Spleen (tissue), 11 donors: ENCODE results near the gene ITGB2. TPM values are rescaled to one million over a fixed set of nuclear protein-coding genes. Genes with fewer than 3 reads are reported as not detected.
"Not testable (repeated sequence)": the region's sequence is repeated elsewhere in the genome, so short reads cannot be mapped to it uniquely, and the experiment has no call there.

ENCODE experiments used
- DNase-seq: peaks from one replicate; pipeline ENCODE4 v3.0.0-alpha.2; 2020
- H3K27ac ChIP-seq, 8 donors: fragments of 200-600 bp; sonication (generic) in 7 of 8; 1 replicate in 4 of 8; 2 replicates in 4 of 8; pipeline versions ENCODE4 v1.5.0 to v1.8.0; 2016 to 2021; ENCODE audit warnings: inconsistent platforms in 4 of 8, mild to moderate bottlenecking in 4 of 8, moderate library complexity in 1 of 8
- H3K27me3 ChIP-seq, 7 donors: fragments of 200-600 bp; sonication (generic) in 6 of 7; replicated peaks in 1 of 7; 1 replicate in 4 of 7; 2 replicates in 3 of 7; pipeline versions ENCODE4 v1.5.0 to v1.8.0; 2016 to 2021; ENCODE audit warnings: inconsistent platforms in 3 of 7, mild to moderate bottlenecking in 1 of 7
- H3K36me3 ChIP-seq, 6 donors: fragments of 200-600 bp; sonication (generic) in 5 of 6; 1 replicate in 4 of 6; 2 replicates in 2 of 6; pipeline versions ENCODE4 v1.5.0 to v1.8.0; 2016 to 2021; ENCODE audit warnings: inconsistent platforms in 2 of 6
- H3K4me1 ChIP-seq, 6 donors: fragments of 200-600 bp; sonication (generic) in 5 of 6; 1 replicate in 3 of 6; 2 replicates in 3 of 6; pipeline versions ENCODE4 v1.5.0 to v1.8.0; 2016 to 2021; ENCODE audit warnings: inconsistent platforms in 3 of 6
- H3K4me3 ChIP-seq, 8 donors: fragments of 200-600 bp; sonication (generic) in 7 of 8; 1 replicate in 4 of 8; 2 replicates in 4 of 8; pipeline versions ENCODE4 v1.5.0 to v1.8.0; 2016 to 2021; ENCODE audit warnings: inconsistent platforms in 4 of 8, mild to moderate bottlenecking in 4 of 8, moderate library complexity in 2 of 8
- H3K9me3 ChIP-seq, 8 donors: fragments of 200-600 bp; sonication (generic) in 7 of 8; 1 replicate in 4 of 8; 2 replicates in 4 of 8; pipeline versions ENCODE4 v1.5.0 to v1.8.0; 2016 to 2021; ENCODE audit warnings: inconsistent platforms in 4 of 8
- POLR2A ChIP-seq, 3 donors: fragments of 450-650 bp; IDR thresholded peaks; one replicate each; pipeline ENCODE4 v1.5.1; 2017; ENCODE audit warnings: antibody characterized with exemption in 3 of 3, mild to moderate bottlenecking in 1 of 3
- POLR2AphosphoS5 ChIP-seq, 3 donors: sonication (generic); formaldehyde crosslinking; IDR thresholded peaks; one replicate each; pipeline ENCODE4 v1.5.1; 2017; ENCODE audit warnings: antibody characterized with exemption in 3 of 3
- WGBS, 5 donors: extraction: QIAGEN DNeasy Blood & Tissue Kit in 3 of 5; methylation state at CpG; one replicate each; pipeline versions ENCODE4 v1.1.5 to v1.1.7; 2013 to 2018; 5-methylcytosine and 5-hydroxymethylcytosine counted together
- intact Hi-C: fragments of 100-400 bp; cut with DNase I; formaldehyde crosslinking; loops from one replicate; pipeline ENCODE4 v1.15.0; 2023; ENCODE audit warnings: low total_unique reads
- polyA plus RNA-seq, 3 donors: library from polyadenylated mRNA; stranded (reverse); fragments of 200-250 nt; gene quantifications; one replicate each; pipeline ENCODE4 v1.2.1, GENCODE V29; 2013
- total RNA-seq, 7 donors: library from RNA; depleted of rRNA in 3 of 7; stranded (reverse); fragments of >200 nt in 3 of 7; fragmentation: NEBNext Ultra II Directional in 4 of 7; extraction: Animal tissue kit (Norgen Biotek cat#: 25700) in 4 of 7; gene quantifications; one replicate each; pipeline versions ENCODE4 v1.1.0 to v1.2.1, GENCODE V29; 2016 to 2021
- TF ChIP-seq, protein P1 (sequence below), 11 experiments: fragments of 200-600 bp in 7 of 11; fragments of 450-650 bp in 4 of 11; sonication (generic) in 4 of 11; IDR thresholded peaks in 8 of 11; conservative IDR thresholded peaks in 3 of 11; 1 replicate in 7 of 11; 2 replicates in 4 of 11; pipeline versions ENCODE4 v1.4.0 to v1.8.0; 2016 to 2021; ENCODE audit warnings: antibody characterized with exemption in 11 of 11, inconsistent platforms in 4 of 11, mild to moderate bottlenecking in 1 of 11
- donor health status: healthy with polysubstance abuse.
- donor health status: DM: no; HTN: no; CAD: no; lungs with moderate emphysema.
- donor health status: DM: no; HTN: no; CAD: no.
- donor health status: Bipolar disorder and iron deficiency.
- donor health status: healthy.
- donor health status: DM: no; HTN: no; CAD: no.
- donor health status: DM: yes; HTN: yes; CAD: no.

The ITGB2 gene
- total and polyA plus RNA-seq, 10 donors, result 92.1 to 754 (median 338) TPM

DNA sequence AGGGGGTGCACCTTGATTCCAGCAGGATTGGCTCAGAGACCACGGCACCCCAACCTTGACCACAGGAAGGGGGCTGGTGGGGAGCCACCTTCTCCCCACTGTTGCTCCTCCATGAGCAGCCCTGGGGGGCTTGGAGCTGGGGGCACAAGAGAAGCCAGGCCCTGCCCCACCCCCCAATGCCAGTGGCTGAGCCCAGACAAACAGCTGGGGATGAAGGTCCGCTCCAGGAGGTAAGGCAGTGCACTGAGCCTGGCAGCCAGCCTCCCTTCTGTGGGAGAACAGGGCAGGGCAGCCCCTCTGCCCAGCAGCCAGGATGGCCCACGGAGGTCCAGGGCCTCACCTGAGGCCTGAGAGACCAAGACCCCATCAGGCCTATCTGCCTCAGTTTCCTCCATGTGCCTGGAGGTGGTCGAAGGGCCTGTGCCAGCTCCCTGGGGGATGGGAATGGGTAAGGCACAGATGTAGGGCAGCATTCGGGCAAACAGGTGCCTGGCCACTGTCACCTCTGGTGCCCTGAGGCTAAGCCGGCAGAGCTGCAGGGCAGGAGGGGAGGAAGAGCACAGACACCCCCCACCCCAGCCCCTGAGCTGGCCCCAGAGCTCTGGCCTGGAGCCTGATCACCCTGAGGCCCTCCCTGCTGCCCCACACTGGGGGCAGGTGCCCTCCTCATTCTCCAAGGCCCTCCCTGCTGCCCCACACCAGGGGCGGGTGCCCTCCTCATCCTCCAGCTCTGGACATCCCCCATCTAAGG lies 7.1 kb downstream of the ITGB2 start:
- DNase-seq, result peak; percentile 80
- peak overlapping the region in 7 of 8 donors; percentile 0 to 56 (median 22) for H3K4me3 ChIP-seq
- H3K4me1 ChIP-seq, result peaks cover 76 to 99% (median 97%) of the 10 kb centered on the region in 6 donors

DNA sequence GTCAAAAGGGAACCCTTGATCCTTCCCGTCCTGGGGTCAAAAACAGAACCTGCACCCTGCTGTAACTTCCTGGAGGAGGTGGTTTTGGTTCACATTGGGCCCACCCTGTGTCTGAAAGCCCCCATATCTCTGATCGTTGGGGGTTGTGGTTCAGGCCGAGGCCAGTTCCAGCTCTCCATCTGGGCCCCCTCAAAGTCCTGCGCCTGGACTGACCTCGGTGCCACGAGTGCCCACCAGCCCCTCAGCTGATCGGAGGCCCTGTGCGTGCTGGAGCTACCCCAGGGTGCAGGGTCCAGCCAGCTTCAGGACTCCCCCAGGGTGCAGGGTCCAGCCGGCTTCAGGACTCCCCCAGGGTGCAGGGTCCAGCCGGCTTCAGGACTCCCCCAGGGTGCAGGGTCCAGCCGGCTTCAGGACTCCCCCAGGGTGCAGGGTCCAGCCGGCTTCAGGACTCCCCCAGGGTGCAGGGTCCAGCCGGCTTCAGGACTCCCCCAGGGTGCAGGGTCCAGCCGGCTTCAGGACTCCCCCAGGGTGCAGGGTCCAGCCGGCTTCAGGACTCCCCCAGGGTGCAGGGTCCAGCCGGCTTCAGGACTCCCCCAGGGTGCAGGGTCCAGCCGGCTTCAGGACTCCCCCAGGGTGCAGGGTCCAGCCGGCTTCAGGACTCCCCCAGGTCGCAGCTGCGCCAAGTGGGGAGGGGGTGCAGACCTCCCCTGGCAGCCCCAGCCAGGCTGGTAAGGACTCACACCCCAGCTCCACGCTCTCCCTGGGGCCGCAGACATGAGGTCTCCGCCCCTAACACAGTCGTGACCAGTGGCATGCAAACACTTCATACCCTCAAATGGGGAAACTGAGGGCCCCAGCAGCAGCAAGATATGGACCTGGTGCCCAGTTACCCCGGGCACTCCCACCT lies 7.9 kb downstream of the ITGB2 start:
- H3K9me3 ChIP-seq, intact Hi-C loops, H3K27me3 ChIP-seq: not testable (repeated sequence)
- peak; percentile 81 for DNase-seq
- WGBS, 5 donors, result 56 to 70% (median 66%) methylated on average over 8 to 19 of the region's 25 CpGs
- Histone ChIP-seq H3K27ac (peak overlapping the region; percentile 82 to 97 (median 92)), H3K4me3 (peak overlapping the region in 5 of 8 donors; percentile 8 to 59 (median 21)), H3K36me3 (peaks cover 0 to 42% (median 14%) of the 10 kb centered on the region in 6 donors), H3K4me1 (peaks cover 68 to 99% (median 97%) of the 10 kb centered on the region in 6 donors)

More for the DNA sequence above, 7.1 kb downstream of the ITGB2 start:
- TF ChIP-seq, protein P1, sequence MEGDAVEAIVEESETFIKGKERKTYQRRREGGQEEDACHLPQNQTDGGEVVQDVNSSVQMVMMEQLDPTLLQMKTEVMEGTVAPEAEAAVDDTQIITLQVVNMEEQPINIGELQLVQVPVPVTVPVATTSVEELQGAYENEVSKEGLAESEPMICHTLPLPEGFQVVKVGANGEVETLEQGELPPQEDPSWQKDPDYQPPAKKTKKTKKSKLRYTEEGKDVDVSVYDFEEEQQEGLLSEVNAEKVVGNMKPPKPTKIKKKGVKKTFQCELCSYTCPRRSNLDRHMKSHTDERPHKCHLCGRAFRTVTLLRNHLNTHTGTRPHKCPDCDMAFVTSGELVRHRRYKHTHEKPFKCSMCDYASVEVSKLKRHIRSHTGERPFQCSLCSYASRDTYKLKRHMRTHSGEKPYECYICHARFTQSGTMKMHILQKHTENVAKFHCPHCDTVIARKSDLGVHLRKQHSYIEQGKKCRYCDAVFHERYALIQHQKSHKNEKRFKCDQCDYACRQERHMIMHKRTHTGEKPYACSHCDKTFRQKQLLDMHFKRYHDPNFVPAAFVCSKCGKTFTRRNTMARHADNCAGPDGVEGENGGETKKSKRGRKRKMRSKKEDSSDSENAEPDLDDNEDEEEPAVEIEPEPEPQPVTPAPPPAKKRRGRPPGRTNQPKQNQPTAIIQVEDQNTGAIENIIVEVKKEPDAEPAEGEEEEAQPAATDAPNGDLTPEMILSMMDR (IDR thresholded peaks at IDR 0.05 in 8 of 11, conservative IDR thresholded peaks at IDR 0.05 in 3 of 11), result no peak
- TF ChIP-seq POLR2AphosphoS5 (IDR thresholded peaks at IDR 0.05), result no peak
- no peak for TF ChIP-seq POLR2A (IDR thresholded peaks at IDR 0.05)
- Histone ChIP-seq H3K9me3 (no peaks in the 10 kb centered on the region), H3K27ac (peak overlapping the region; percentile 80 to 97 (median 92)), H3K36me3 (peaks cover 0 to 45% (median 20%) of the 10 kb centered on the region in 6 donors), H3K27me3 (no peaks in the 10 kb centered on the region)
- intact Hi-C loops, result no loop called here
- WGBS, 5 donors, result 45 to 60% (median 49%) methylated on average over 4 to 7 of the region's 7 CpGs

- H3K27me3 ChIP-seq, result no peaks in the 10 kb centered on the region
- peaks cover 63 to 99% (median 97%) of the 10 kb centered on the region in 6 donors for H3K4me1 ChIP-seq
- WGBS, 5 donors, result 26 to 47% (median 28%) methylated on average over 2 to 8 of the region's 8 CpGs
- TF ChIP-seq, protein P1 (IDR thresholded peaks at IDR 0.05 in 8 of 11, conservative IDR thresholded peaks at IDR 0.05 in 3 of 11), result no peak
- TF ChIP-seq POLR2AphosphoS5 (IDR thresholded peaks at IDR 0.05), result peak in 1 of 3 donors; percentile 66
- peak; percentile 90 for DNase-seq
- intact Hi-C loops, result no loop called here
- H3K9me3 ChIP-seq, result no peaks in the 10 kb centered on the region
- peak overlapping the region in 4 of 8 donors; percentile 8 to 59 (median 22) for H3K4me3 ChIP-seq
- peaks cover 0 to 42% (median 10%) of the 10 kb centered on the region in 6 donors for H3K36me3 ChIP-seq
- peak overlapping the region; percentile 82 to 97 (median 92) for H3K27ac ChIP-seq
Observed at GRCh38 chr21:44912158-44912473, 8.6 kb downstream of the ITGB2 start.

- H3K27ac ChIP-seq, result peak overlapping the region; percentile 82 to 97 (median 92)
- intact Hi-C loops, result no loop called here
- peak overlapping the region in 5 of 8 donors; percentile 5 to 59 (median 21) for H3K4me3 ChIP-seq
- no peaks in the 10 kb centered on the region for H3K27me3 ChIP-seq
- no peaks in the 10 kb centered on the region for H3K9me3 ChIP-seq
- peaks cover 57 to 99% (median 95%) of the 10 kb centered on the region in 6 donors for H3K4me1 ChIP-seq
- 13 to 29% (median 19%) methylated on average over 11 to 19 of the region's 19 CpGs for WGBS, 5 donors
- peaks cover 0 to 45% (median 14%) of the 10 kb centered on the region in 6 donors for H3K36me3 ChIP-seq
- TF ChIP-seq, protein P1 (IDR thresholded peaks at IDR 0.05 in 8 of 11, conservative IDR thresholded peaks at IDR 0.05 in 3 of 11), result peak; percentile 47 to 89 (median 76)
- TF ChIP-seq POLR2A (IDR thresholded peaks at IDR 0.05) (no peak), POLR2AphosphoS5 (IDR thresholded peaks at IDR 0.05) (peak; percentile 60 to 89 (median 69))
- peak; percentile 93 for DNase-seq
Observed at GRCh38 chr21:44911384-44912157, 9.1 kb downstream of the ITGB2 start.
